Common myeloid progenitor, CD34-positive (primary cell): Measurements from ENCODE around the gene NOBOX.
"Not testable (repeated sequence)": the region's sequence is repeated elsewhere in the genome, so short reads cannot be mapped to it uniquely, and the experiment has no call there.

ENCODE experiments used
- CTCF ChIA-PET: fragments of 350-600 bp; sonication (Branson Sonifier 250); formaldehyde crosslinking; loops from one replicate; lab custom pipeline; 2021; ENCODE audit warnings: antibody characterized with exemption; lab: Charles Lee
- POLR2A ChIA-PET: fragments of 350-600 bp; sonication (Branson Sonifier 250); formaldehyde crosslinking; loops from one replicate; lab custom pipeline; 2021; ENCODE audit warnings: antibody characterized with exemption; lab: Charles Lee
- DNase-seq, 3 donors: peaks; one replicate each; pipeline versions ENCODE4 v3.0.0 to v3.0.0-alpha.2; 2013
- H3K27ac ChIP-seq, 2 experiments: 1 replicate in 1 of 2; 2 replicates in 1 of 2; pipeline ENCODE4 v1.7.0; 2013; ENCODE audit warnings: inconsistent platforms in 2 of 2, low read length in 2 of 2, mild to moderate bottlenecking in 2 of 2, low read depth in 1 of 2, moderate library complexity in 1 of 2; ENCODE audit not compliant: severe bottlenecking in 2 of 2, insufficient read depth in 1 of 2, poor library complexity in 1 of 2
- H3K27me3 ChIP-seq, 5 experiments: replicated peaks in 2 of 5; 1 replicate in 3 of 5; 2 replicates in 2 of 5; pipeline versions ENCODE4 v1.6.1 to v1.7.0; 2013; ENCODE audit warnings: low read length in 4 of 5, mild to moderate bottlenecking in 2 of 5, moderate library complexity in 2 of 5, inconsistent platforms in 1 of 5; ENCODE audit not compliant: insufficient read depth in 5 of 5, control insufficient read depth in 4 of 5
- H3K36me3 ChIP-seq, 4 experiments: 1 replicate in 2 of 4; 2 replicates in 2 of 4; pipeline versions ENCODE4 v1.6.1 to v1.7.0; 2013; ENCODE audit warnings: low read length in 3 of 4, control low read depth in 1 of 4, mild to moderate bottlenecking in 1 of 4; ENCODE audit not compliant: control insufficient read depth in 4 of 4, insufficient read depth in 4 of 4
- H3K4me1 ChIP-seq, 4 experiments: 1 replicate in 3 of 4; 2 replicates in 1 of 4; pipeline versions ENCODE4 v1.6.1 to v1.7.1; 2013; ENCODE audit warnings: low read length in 3 of 4, mild to moderate bottlenecking in 3 of 4, control low read depth in 1 of 4, inconsistent platforms in 1 of 4, moderate library complexity in 1 of 4; ENCODE audit not compliant: control insufficient read depth in 4 of 4, insufficient read depth in 4 of 4; ENCODE audit errors: control extremely low read depth in 1 of 4
- H3K4me3 ChIP-seq, 7 experiments: 1 replicate in 4 of 7; 2 replicates in 3 of 7; pipeline versions ENCODE4 v1.5.1 to v1.7.0; 2013; ENCODE audit warnings: mild to moderate bottlenecking in 7 of 7, low read length in 6 of 7, moderate library complexity in 6 of 7, inconsistent platforms in 2 of 7, low read depth in 2 of 7, control low read depth in 1 of 7; ENCODE audit not compliant: insufficient read depth in 4 of 7, control insufficient read depth in 1 of 7; ENCODE audit errors: extremely low read depth in 1 of 7
- H3K9me3 ChIP-seq, 5 experiments: 1 replicate in 4 of 5; 2 replicates in 1 of 5; pipeline versions ENCODE4 v1.6.1 to v1.7.1; 2013; ENCODE audit warnings: low read length in 4 of 5, mild to moderate bottlenecking in 2 of 5, inconsistent platforms in 1 of 5, low read depth in 1 of 5, moderate library complexity in 1 of 5; ENCODE audit not compliant: control insufficient read depth in 4 of 5, insufficient read depth in 2 of 5; ENCODE audit errors: control extremely low read depth in 1 of 5
- WGBS: methylation state at CpG from one replicate; pipeline ENCODE4 v1.1.5; 2013; ENCODE audit not compliant: insufficient coverage; 5-methylcytosine and 5-hydroxymethylcytosine counted together

The NOBOX gene

GRCh38 chr7:144428431-144428830 lies 24.9 kb upstream of the NOBOX start:
- Histone ChIP-seq H3K4me3 (no peak overlapping the region), H3K27ac (no peak overlapping the region), H3K9me3 (peaks cover 0 to 11% (median 7%) of the 10 kb centered on the region in 5 experiments), H3K4me1 (no peaks in the 10 kb centered on the region), H3K27me3 (no peaks in the 10 kb centered on the region), H3K36me3 (no peaks in the 10 kb centered on the region)
- DNase-seq, result no peak
- CTCF ChIA-PET, result interaction anchor here (0.9 to 1.1 kb wide), 2 partner anchors 9 to 10 kb away, joined by 3 read pairs; no protein-coding TSS in a partner anchor
- 100% methylated on average over 2 of the region's 2 CpGs for WGBS
- POLR2A ChIA-PET, result no interaction called here

- CTCF ChIA-PET, H3K27me3 ChIP-seq, H3K36me3 ChIP-seq, POLR2A ChIA-PET, DNase-seq, H3K4me3 ChIP-seq, H3K4me1 ChIP-seq, H3K27ac ChIP-seq: not testable (repeated sequence)
- WGBS, result 62% methylated on average over 2 of the region's 2 CpGs
- peaks cover 0 to 11% (median 7%) of the 10 kb centered on the region in 5 experiments for H3K9me3 ChIP-seq
These were observed 24.0 kb upstream of the NOBOX start for GRCh38 chr7:144427539-144427938.

GRCh38 chr7:144418931-144419330 lies 15.4 kb upstream of the NOBOX start:
- CTCF ChIA-PET, H3K4me3 ChIP-seq, H3K27me3 ChIP-seq, H3K27ac ChIP-seq, H3K36me3 ChIP-seq, H3K4me1 ChIP-seq, H3K9me3 ChIP-seq, POLR2A ChIA-PET, DNase-seq: not testable (repeated sequence)
- 92% methylated on average over 2 of the region's 4 CpGs for WGBS

- Histone ChIP-seq H3K4me3 (no peak overlapping the region), H3K27me3 (no peaks in the 10 kb centered on the region), H3K4me1 (no peaks in the 10 kb centered on the region), H3K36me3 (no peaks in the 10 kb centered on the region), H3K27ac (no peak overlapping the region), H3K9me3 (peaks cover 0 to 4% (median 0%) of the 10 kb centered on the region in 5 experiments)
- CTCF ChIA-PET, result interaction anchor here (0.9 kb wide), 1 partner anchor 25 kb away, joined by 3 read pairs; no protein-coding TSS in a partner anchor
- no peak for DNase-seq
- POLR2A ChIA-PET, result no interaction called here
These were observed 12.8 kb upstream of the NOBOX start for GRCh38 chr7:144416341-144416740.

- no peak for DNase-seq
- ChIA-PET CTCF (interaction anchor here (0.9 kb wide), 1 partner anchor 25 kb away, joined by 3 read pairs; no protein-coding TSS in a partner anchor), POLR2A (no interaction called here)
- H3K9me3 ChIP-seq, result peaks cover 0 to 4% (median 0%) of the 10 kb centered on the region in 5 experiments
- no peak overlapping the region for H3K27ac ChIP-seq
- H3K4me3 ChIP-seq, result no peak overlapping the region
- H3K36me3 ChIP-seq, result no peaks in the 10 kb centered on the region
- H3K27me3 ChIP-seq, result no peaks in the 10 kb centered on the region
- H3K4me1 ChIP-seq, result no peaks in the 10 kb centered on the region
These were observed 12.4 kb upstream of the NOBOX start for GRCh38 chr7:144415858-144416257.

GRCh38 chr7:144414815-144415214 lies 11.3 kb upstream of the NOBOX start:
- no peak for DNase-seq
- Histone ChIP-seq H3K36me3 (no peaks in the 10 kb centered on the region), H3K27me3 (no peaks in the 10 kb centered on the region), H3K4me1 (no peaks in the 10 kb centered on the region), H3K4me3 (no peak overlapping the region), H3K27ac (no peak overlapping the region), H3K9me3 (peaks cover 0 to 4% (median 0%) of the 10 kb centered on the region in 5 experiments)
- WGBS, result 65% methylated on average over 3 of the region's 3 CpGs
- ChIA-PET POLR2A (interaction anchor here (0.5 kb wide), 1 partner anchor 63 kb away, joined by 5 read pairs; no protein-coding TSS in a partner anchor), CTCF (no interaction called here)

GRCh38 chr7:144410441-144410840 lies 6.9 kb upstream of the NOBOX start:
- no peaks in the 10 kb centered on the region for H3K27me3 ChIP-seq
- no peaks in the 10 kb centered on the region for H3K36me3 ChIP-seq
- H3K4me3 ChIP-seq, result no peak overlapping the region
- H3K4me1 ChIP-seq, result no peaks in the 10 kb centered on the region
- WGBS, result 29% methylated on average over 3 of the region's 4 CpGs
- POLR2A ChIA-PET, result no interaction called here
- DNase-seq, result no peak
- no peaks in the 10 kb centered on the region for H3K9me3 ChIP-seq
- no peak overlapping the region for H3K27ac ChIP-seq
- CTCF ChIA-PET, result interaction anchor here (0.9 to 1.3 kb wide), 2 partner anchors 16 to 19 kb away, joined by 4 read pairs; no protein-coding TSS in a partner anchor
